ENCODE measurements around the gene SETD1A. TPM values are rescaled to one million over a fixed set of nuclear protein-coding genes. Genes with fewer than 3 reads are reported as not detected.

SETD1A gene
- total and polyA plus RNA-seq, 9 of the 15 experiments (the other 6 are each of a cell fraction or from before 2014, with no cell fraction given), result 0.08 to 36.0 (median 4.2) TPM

GRCh38 chr16:31032736-31033708, 75.5 kb downstream of the SETD1A start, which contains the start of gene STX4 (continued):
- TF ChIP-seq GMEB1 (CRISPR knock-in tag; IDR thresholded peaks at IDR 0.05), result peak; percentile 80
- TF ChIP-seq SP1 (CRISPR knock-in tag; IDR thresholded peaks at IDR 0.05), result peak; percentile 86
- TF ChIP-seq SIX5 (IDR thresholded peaks at IDR 0.05; ENCODE audit: borderline replicate concordance in 1 of 2, insufficient read depth in 1 of 2, low read depth in 1 of 2, low read length in 2 of 2), result peak; percentile 53 to 57; a peak in 3 of 4 replicates
- TF ChIP-seq NR4A1 (CRISPR knock-in tag; IDR thresholded peaks at IDR 0.05), result peak; percentile 78; the same call in 1 of the 2 replicates
- TF ChIP-seq NR4A1 (tag; IDR thresholded peaks at IDR 0.05), result peak; percentile 74; the same call in 1 of the 2 replicates
- peak; percentile 98 for TF ChIP-seq MITF (IDR thresholded peaks at IDR 0.05)
- peak; percentile 64; the same call in 1 of the 2 replicates for TF ChIP-seq SIN3B (IDR thresholded peaks at IDR 0.05; ENCODE audit: low read depth)
- TF ChIP-seq HLTF (IDR thresholded peaks at IDR 0.05), result 0 out of 2 replicates have a peak, but pooled peaks have one; percentile 58
- TF ChIP-seq ZNF696 (CRISPR knock-in tag; conservative IDR thresholded peaks at IDR 0.05), result no peak
- TF ChIP-seq ZNF12 (CRISPR knock-in tag; IDR thresholded peaks at IDR 0.05), result no peak
- no peak for TF ChIP-seq ARID3A (IDR thresholded peaks at IDR 0.05; ENCODE audit: borderline replicate concordance, low read depth, low read length)
- peak; percentile 91 for TF ChIP-seq ZNF511 (CRISPR knock-in tag; IDR thresholded peaks at IDR 0.05)
- peak; percentile 98 for TF ChIP-seq CXXC5 (CRISPR knock-in tag; IDR thresholded peaks at IDR 0.05)
- TF ChIP-seq ZBTB43 (CRISPR knock-in tag; IDR thresholded peaks at IDR 0.05), result no peak
- TF ChIP-seq CEBPG (CRISPR knock-in tag; IDR thresholded peaks at IDR 0.05), result peak; percentile 78
- TF ChIP-seq CEBPG (tag; conservative IDR thresholded peaks at IDR 0.05 in 1 of 2, IDR thresholded peaks at IDR 0.05 in 1 of 2), result no peak
- TF ChIP-seq ETV6 (IDR thresholded peaks at IDR 0.05; ENCODE audit: borderline replicate concordance in 1 of 2, low read depth in 2 of 2, low read length in 1 of 2), result 0 out of 4 replicates have a peak, but pooled peaks of 1 of the 2 experiments have one; percentile 31
- no peak for TF ChIP-seq ETV6 (CRISPR knock-in tag; IDR thresholded peaks at IDR 0.05; ENCODE audit: borderline replicate concordance)
- TF ChIP-seq SMARCC2 (IDR thresholded peaks at IDR 0.05; ENCODE audit: low read depth), result no peak; the same call in 1 of the 2 replicates
